PC-3 (cell line): ENCODE results near the gene ILF3. TPM values are rescaled to one million over a fixed set of nuclear protein-coding genes. Genes with fewer than 3 reads are reported as not detected.

ENCODE experiments used
- ATAC-seq: fragments of 200-7000 bp; cut with Tn5 transposase; 2 replicates; pipeline ENCODE4 v1.9.1; 2020; ENCODE audit warnings: mild to moderate bottlenecking, moderate library complexity
- BruUV-seq: library from RNA; stranded (reverse); fragments of 400-500 nt; replicated peaks from 2 replicates; lab custom pipeline; 2021; lab: Mats Ljungman, UMichigan
- CTCF ChIA-PET: fragments of 300-600 bp; sonication (Branson Sonifier 250); formaldehyde crosslinking; loops from one replicate; lab custom pipeline; 2022; ENCODE audit warnings: antibody characterized with exemption; lab: Charles Lee
- POLR2A ChIA-PET: fragments of 300-600 bp; sonication (Branson Sonifier 250); formaldehyde crosslinking; loops from one replicate; lab custom pipeline; 2022; ENCODE audit warnings: antibody characterized with exemption; ENCODE audit not compliant: unreplicated experiment; lab: Charles Lee
- DNase-seq: peaks from one replicate; pipeline ENCODE4 v3.0.0-alpha.2; 2015
- H2AFZ ChIP-seq: fragments of 300-600 bp; sonication (generic); 2 replicates; pipeline ENCODE4 v1.6.0; 2016; ENCODE audit warnings: antibody characterized with exemption, low read length
- H3F3A ChIP-seq: fragments of 300-600 bp; sonication (generic); one replicate; pipeline ENCODE4 v1.6.0; 2017; ENCODE audit warnings: antibody characterized with exemption, low read length, control low read depth, mild to moderate bottlenecking; ENCODE audit not compliant: unreplicated experiment
- H3K27ac ChIP-seq: fragments of 300-600 bp; sonication (generic); 2 replicates; pipeline ENCODE4 v1.5.1; 2016; ENCODE audit warnings: mild to moderate bottlenecking, low read length
- H3K27me3 ChIP-seq: fragments of 300-600 bp; sonication (generic); 2 replicates; pipeline ENCODE4 v1.6.1; 2016; ENCODE audit warnings: low read length, mixed read lengths
- H3K36me3 ChIP-seq: fragments of 300-600 bp; sonication (generic); 2 replicates; pipeline ENCODE4 v1.6.1; 2016; ENCODE audit warnings: low read depth, mixed run types, low read length, mixed read lengths
- H3K4me1 ChIP-seq: fragments of 300-600 bp; sonication (generic); 2 replicates; pipeline ENCODE4 v1.5.1; 2016; ENCODE audit warnings: low read length; ENCODE audit not compliant: insufficient read depth
- H3K4me2 ChIP-seq: fragments of 300-600 bp; sonication (generic); 2 replicates; pipeline ENCODE4 v1.6.0; 2016; ENCODE audit warnings: low read length
- H3K4me3 ChIP-seq: fragments of 300-600 bp; sonication (generic); 2 replicates; pipeline ENCODE4 v1.5.1; 2016; ENCODE audit warnings: mild to moderate bottlenecking, low read length, mixed read lengths
- H3K79me2 ChIP-seq: fragments of 300-600 bp; sonication (generic); 2 replicates; pipeline ENCODE4 v1.6.1; 2017; ENCODE audit warnings: low read length, mixed read lengths
- H3K9ac ChIP-seq: fragments of 300-600 bp; sonication (generic); 2 replicates; pipeline ENCODE4 v1.6.0; 2016; ENCODE audit warnings: mild to moderate bottlenecking, low read length
- H3K9me2 ChIP-seq: fragments of 300-600 bp; sonication (generic); replicated peaks from 2 replicates; pipeline ENCODE4 v1.6.1; 2016; ENCODE audit warnings: mixed run types, low read length, mixed read lengths
- H3K9me3 ChIP-seq: fragments of 300-600 bp; sonication (generic); 2 replicates; pipeline ENCODE4 v1.6.1; 2016; ENCODE audit warnings: low read length, mixed read lengths
- H4K20me1 ChIP-seq: fragments of 300-600 bp; sonication (generic); 2 replicates; pipeline ENCODE4 v1.6.1; 2016; ENCODE audit warnings: low read length, mixed read lengths
- EZH2 ChIP-seq: fragments of 300-600 bp; sonication (generic); IDR thresholded peaks from one replicate; pipeline ENCODE4 v1.6.1; 2017; ENCODE audit warnings: antibody characterized with exemption, mild to moderate bottlenecking, low read length; ENCODE audit not compliant: unreplicated experiment
- EZH2phosphoT487 ChIP-seq: fragments of 300-600 bp; sonication (generic); IDR thresholded peaks from 2 replicates; pipeline ENCODE4 v1.6.1; 2018; ENCODE audit warnings: mild to moderate bottlenecking, antibody characterized with exemption, low read length, borderline replicate concordance
- intact Hi-C: fragments of 100-400 bp; cut with micrococcal nuclease; formaldehyde crosslinking; loops from 2 replicates; pipeline ENCODE4 v1.9.0; 2023
- total RNA-seq: library from RNA; depleted of rRNA; stranded (reverse); fragments of >200 nt; gene quantifications from 2 replicates; pipeline ENCODE4 v1.2.3, GENCODE V29; 2014
- TF ChIP-seq, protein P1 (sequence below): fragments of 300-600 bp; sonication (generic); conservative IDR thresholded peaks from 2 replicates; pipeline ENCODE4 v1.5.1; 2017; ENCODE audit warnings: antibody characterized with exemption, low read depth, mild to moderate bottlenecking, low read length

The ILF3 gene
- total RNA-seq, 1 experiment from 2014 or later: 322 TPM

- DNase-seq (no peak), ATAC-seq (no peak)
- H3K9me3 ChIP-seq: no peaks in the 10 kb centered on the region
- no TSS peak for BruUV-seq
- intact Hi-C loops: loop anchor here (1.0 to 2.0 kb wide), 4 partner anchors 44 to 147 kb away; no protein-coding TSS in a partner anchor
- H2AFZ ChIP-seq: peak overlapping the region; percentile 62
- peaks cover 3% of the 10 kb centered on the region; the same call in 1 of the 2 replicates for H3K36me3 ChIP-seq
- peak overlapping the region; percentile 56 for H3K4me2 ChIP-seq
- no peak overlapping the region for H3K27ac ChIP-seq
- CTCF ChIA-PET: interaction anchor here (0.6 to 2.6 kb wide), 10 partner anchors 15 to 154 kb away, joined by 3 to 23 read pairs (median 7); partner anchors contain the start of gene TMED1
- peaks cover 15% of the 10 kb centered on the region for H3K4me1 ChIP-seq
- no peaks in the 10 kb centered on the region for H3K9me2 ChIP-seq
- POLR2A ChIA-PET: interaction anchor here (0.8 to 0.9 kb wide), 2 partner anchors 119 to 402 kb away, joined by 4 to 6 read pairs; partner anchors contain the start of gene TMED1
- no peaks in the 10 kb centered on the region for H3K27me3 ChIP-seq
- H4K20me1 ChIP-seq: peaks cover 32% of the 10 kb centered on the region
- no peak for TF ChIP-seq EZH2
- TF ChIP-seq, protein P1, sequence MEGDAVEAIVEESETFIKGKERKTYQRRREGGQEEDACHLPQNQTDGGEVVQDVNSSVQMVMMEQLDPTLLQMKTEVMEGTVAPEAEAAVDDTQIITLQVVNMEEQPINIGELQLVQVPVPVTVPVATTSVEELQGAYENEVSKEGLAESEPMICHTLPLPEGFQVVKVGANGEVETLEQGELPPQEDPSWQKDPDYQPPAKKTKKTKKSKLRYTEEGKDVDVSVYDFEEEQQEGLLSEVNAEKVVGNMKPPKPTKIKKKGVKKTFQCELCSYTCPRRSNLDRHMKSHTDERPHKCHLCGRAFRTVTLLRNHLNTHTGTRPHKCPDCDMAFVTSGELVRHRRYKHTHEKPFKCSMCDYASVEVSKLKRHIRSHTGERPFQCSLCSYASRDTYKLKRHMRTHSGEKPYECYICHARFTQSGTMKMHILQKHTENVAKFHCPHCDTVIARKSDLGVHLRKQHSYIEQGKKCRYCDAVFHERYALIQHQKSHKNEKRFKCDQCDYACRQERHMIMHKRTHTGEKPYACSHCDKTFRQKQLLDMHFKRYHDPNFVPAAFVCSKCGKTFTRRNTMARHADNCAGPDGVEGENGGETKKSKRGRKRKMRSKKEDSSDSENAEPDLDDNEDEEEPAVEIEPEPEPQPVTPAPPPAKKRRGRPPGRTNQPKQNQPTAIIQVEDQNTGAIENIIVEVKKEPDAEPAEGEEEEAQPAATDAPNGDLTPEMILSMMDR: no peak
- TF ChIP-seq EZH2phosphoT487: no peak
- H3K4me3 ChIP-seq: peak overlapping the region; percentile 42
- H3K9ac ChIP-seq: 0 out of 2 replicates have a peak overlapping the region, but pooled peaks have one; percentile 26
- H3K79me2 ChIP-seq: peaks cover 40% of the 10 kb centered on the region
- H3F3A ChIP-seq: no peaks in the 10 kb centered on the region
These were observed 62.9 kb downstream of the ILF3 start for GRCh38 chr19:10717054-10717355.

DNA sequence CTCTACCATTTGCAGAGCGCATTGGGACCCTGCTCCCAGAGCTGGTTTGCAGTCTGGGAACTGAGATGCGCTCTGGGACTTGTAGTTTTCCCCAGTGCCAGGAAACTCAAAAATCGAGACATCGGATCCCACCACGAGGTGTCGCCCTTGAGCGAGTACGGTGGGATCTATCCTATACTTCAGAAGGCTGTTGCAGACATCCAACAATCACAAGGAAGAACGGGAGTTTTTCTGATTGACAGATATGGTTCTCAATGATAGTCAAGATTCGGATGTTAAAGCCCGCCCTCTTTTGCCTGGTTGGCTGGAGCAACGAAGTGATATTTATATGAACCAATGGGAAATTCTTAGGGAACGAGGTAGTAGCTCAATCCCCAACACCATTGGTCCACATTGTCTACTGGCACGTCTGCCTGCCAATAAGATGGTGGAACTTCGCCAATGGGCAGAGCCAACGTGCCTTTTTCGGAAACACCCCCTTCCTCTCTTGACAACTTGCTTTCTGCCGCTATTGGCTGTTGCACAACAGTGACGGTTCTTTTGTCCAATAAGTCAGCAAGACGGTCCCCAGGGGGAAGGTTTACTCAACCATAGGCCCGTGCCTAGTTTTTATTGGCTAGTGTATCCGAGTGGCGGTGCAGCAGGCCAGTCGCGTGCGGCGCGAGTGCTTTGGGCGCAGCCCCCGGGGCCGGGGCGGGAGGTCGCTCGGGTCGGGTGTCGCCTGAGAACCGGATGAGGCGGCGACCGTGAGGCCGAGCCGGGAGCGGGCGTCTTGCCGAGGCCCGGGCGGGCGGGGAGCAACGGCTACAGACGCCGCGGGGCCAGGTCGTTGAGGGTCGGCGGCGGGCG, 63.4 kb downstream of the ILF3 start, which contains the start of gene DNM2:
DNM2 (plus strand) TSS at position 724 of the 849 bp plus-strand sequence. CDS start 164 bp downstream, outside the sequence.
- H3K79me2 ChIP-seq: peaks cover 46% of the 10 kb centered on the region
- peak within 1 kb of the TSS; percentile 89 for H3K9ac ChIP-seq
- intact Hi-C loops: loop anchor here (1.0 to 2.0 kb wide), 4 partner anchors 43 to 147 kb away; no protein-coding TSS in a partner anchor
- DNase-seq (peak; percentile 100), ATAC-seq (peak; percentile 88)
- ChIA-PET CTCF (interaction anchor here (0.5 to 2.6 kb wide), 14 partner anchors 9 to 337 kb away, joined by 3 to 23 read pairs (median 5); partner anchors contain the start of genes TMED1 and TYK2), POLR2A (interaction anchor here (0.6 to 0.9 kb wide), 3 partner anchors 53 to 402 kb away, joined by 4 to 6 read pairs (median 6); partner anchors contain the start of gene TMED1)
- TF ChIP-seq EZH2phosphoT487: peak; percentile 64; the same call in 1 of the 2 replicates
- TF ChIP-seq EZH2: no peak
- TF ChIP-seq, protein P1: peak; percentile 95
- no peaks in the 10 kb centered on the region for H3F3A ChIP-seq
- peaks cover 15% of the 10 kb centered on the region for H3K4me1 ChIP-seq
- H4K20me1 ChIP-seq: peaks cover 35% of the 10 kb centered on the region
- no TSS peak for BruUV-seq
- H2AFZ ChIP-seq: peak within 1 kb of the TSS; percentile 76
- peak within 1 kb of the TSS; percentile 91 for H3K4me2 ChIP-seq
- no peaks in the 10 kb centered on the region for H3K27me3 ChIP-seq
- H3K9me2 ChIP-seq: no peaks in the 10 kb centered on the region
- H3K27ac ChIP-seq: peak within 1 kb of the TSS; percentile 32
- 0 out of 2 replicates have a peak, but pooled peaks cover 3% of the 10 kb centered on the region for H3K36me3 ChIP-seq
- no peaks in the 10 kb centered on the region for H3K9me3 ChIP-seq
- H3K4me3 ChIP-seq: peak within 1 kb of the TSS; percentile 81
